ENCODE data around the gene CROCC2.

Gene CROCC2

DNA sequence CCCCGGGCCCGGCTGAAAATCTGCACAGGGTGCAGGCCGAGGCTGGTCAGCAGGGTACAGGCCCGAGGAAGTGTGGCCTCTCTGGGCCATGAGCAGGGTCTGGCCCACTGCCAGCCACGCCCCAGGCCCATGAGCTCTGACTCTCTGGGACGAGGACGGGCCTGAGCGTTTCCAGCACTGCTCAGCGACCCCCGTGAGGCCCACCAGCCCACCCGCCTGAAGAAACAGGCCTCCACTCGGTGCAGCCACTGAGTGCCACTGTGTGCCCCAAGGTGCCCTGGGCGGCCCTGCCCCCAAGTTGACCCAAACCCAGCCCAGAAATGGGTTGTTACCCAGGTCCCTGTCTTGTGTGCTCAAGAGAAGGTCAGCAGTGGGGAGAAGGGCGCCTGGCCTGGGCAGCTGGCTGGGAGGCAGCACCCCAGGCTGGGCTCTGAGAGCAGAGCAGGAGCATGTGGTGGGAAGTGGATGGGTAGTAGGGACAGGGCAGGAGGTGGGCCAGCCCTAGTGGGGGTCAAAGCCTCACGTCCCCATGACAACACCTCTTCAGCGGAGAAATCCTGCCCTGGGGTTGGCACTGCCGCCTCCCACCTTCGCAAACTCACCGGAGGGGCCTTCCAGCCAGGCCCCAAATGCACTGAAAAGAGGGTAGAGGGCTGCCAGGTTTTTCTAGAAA is 90.2 kb downstream of the CROCC2 start:
- TF ChIP-seq, protein P1, sequence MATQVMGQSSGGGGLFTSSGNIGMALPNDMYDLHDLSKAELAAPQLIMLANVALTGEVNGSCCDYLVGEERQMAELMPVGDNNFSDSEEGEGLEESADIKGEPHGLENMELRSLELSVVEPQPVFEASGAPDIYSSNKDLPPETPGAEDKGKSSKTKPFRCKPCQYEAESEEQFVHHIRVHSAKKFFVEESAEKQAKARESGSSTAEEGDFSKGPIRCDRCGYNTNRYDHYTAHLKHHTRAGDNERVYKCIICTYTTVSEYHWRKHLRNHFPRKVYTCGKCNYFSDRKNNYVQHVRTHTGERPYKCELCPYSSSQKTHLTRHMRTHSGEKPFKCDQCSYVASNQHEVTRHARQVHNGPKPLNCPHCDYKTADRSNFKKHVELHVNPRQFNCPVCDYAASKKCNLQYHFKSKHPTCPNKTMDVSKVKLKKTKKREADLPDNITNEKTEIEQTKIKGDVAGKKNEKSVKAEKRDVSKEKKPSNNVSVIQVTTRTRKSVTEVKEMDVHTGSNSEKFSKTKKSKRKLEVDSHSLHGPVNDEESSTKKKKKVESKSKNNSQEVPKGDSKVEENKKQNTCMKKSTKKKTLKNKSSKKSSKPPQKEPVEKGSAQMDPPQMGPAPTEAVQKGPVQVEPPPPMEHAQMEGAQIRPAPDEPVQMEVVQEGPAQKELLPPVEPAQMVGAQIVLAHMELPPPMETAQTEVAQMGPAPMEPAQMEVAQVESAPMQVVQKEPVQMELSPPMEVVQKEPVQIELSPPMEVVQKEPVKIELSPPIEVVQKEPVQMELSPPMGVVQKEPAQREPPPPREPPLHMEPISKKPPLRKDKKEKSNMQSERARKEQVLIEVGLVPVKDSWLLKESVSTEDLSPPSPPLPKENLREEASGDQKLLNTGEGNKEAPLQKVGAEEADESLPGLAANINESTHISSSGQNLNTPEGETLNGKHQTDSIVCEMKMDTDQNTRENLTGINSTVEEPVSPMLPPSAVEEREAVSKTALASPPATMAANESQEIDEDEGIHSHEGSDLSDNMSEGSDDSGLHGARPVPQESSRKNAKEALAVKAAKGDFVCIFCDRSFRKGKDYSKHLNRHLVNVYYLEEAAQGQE (IDR thresholded peaks at IDR 0.05; ENCODE audit: insufficient replicate concordance, low read depth) = no peak
- TF ChIP-seq GABPA (IDR thresholded peaks at IDR 0.05; ENCODE audit: low read depth) (no peak), SPI1 (IDR thresholded peaks at IDR 0.05; ENCODE audit: borderline replicate concordance, low read depth) (no peak), POLR2AphosphoS5 (IDR thresholded peaks at IDR 0.05; ENCODE audit: low read depth) (no peak)
- TF ChIP-seq, protein P2, sequence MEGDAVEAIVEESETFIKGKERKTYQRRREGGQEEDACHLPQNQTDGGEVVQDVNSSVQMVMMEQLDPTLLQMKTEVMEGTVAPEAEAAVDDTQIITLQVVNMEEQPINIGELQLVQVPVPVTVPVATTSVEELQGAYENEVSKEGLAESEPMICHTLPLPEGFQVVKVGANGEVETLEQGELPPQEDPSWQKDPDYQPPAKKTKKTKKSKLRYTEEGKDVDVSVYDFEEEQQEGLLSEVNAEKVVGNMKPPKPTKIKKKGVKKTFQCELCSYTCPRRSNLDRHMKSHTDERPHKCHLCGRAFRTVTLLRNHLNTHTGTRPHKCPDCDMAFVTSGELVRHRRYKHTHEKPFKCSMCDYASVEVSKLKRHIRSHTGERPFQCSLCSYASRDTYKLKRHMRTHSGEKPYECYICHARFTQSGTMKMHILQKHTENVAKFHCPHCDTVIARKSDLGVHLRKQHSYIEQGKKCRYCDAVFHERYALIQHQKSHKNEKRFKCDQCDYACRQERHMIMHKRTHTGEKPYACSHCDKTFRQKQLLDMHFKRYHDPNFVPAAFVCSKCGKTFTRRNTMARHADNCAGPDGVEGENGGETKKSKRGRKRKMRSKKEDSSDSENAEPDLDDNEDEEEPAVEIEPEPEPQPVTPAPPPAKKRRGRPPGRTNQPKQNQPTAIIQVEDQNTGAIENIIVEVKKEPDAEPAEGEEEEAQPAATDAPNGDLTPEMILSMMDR (IDR thresholded peaks at IDR 0.05; ENCODE audit: insufficient read depth, low read length) = no peak
- peaks cover 21% of the 10 kb centered on the region for H3K27me3 ChIP-seq (ENCODE audit: insufficient read depth, poor library complexity, severe bottlenecking)
- DNase-seq (ENCODE audit: low read depth in 1 of 2, low spot score in 1 of 2) = no peak
- no peak overlapping the region for H3K4me3 ChIP-seq (replicated peaks; ENCODE audit: insufficient read depth, low read length)
- no peak overlapping the region for H3K27ac ChIP-seq (replicated peaks)

DNA sequence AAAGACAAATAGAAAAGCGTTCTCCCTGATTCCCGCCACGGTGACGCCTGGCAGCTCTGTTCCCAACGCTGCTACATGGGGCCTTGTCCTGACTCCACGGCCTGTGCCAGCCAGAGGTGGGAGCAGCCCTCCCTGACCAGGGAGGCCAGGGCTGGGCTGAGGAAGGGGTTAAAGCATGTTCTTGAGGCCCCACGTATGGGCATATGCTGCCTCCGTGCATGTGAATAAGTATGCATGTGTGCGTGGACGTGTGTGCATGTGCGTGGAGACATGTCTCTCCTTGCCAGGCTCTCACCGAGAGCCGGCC is 90.7 kb downstream of the CROCC2 start:
- TF ChIP-seq, protein P2 (IDR thresholded peaks at IDR 0.05; ENCODE audit: insufficient read depth, low read length) = no peak
- TF ChIP-seq, protein P1 (IDR thresholded peaks at IDR 0.05; ENCODE audit: insufficient replicate concordance, low read depth) = no peak
- TF ChIP-seq SPI1 (IDR thresholded peaks at IDR 0.05; ENCODE audit: borderline replicate concordance, low read depth) (no peak), POLR2AphosphoS5 (IDR thresholded peaks at IDR 0.05; ENCODE audit: low read depth) (no peak), GABPA (IDR thresholded peaks at IDR 0.05; ENCODE audit: low read depth) (no peak)
- DNase-seq (ENCODE audit: low read depth in 1 of 2, low spot score in 1 of 2) = no peak
- no peak overlapping the region for H3K4me3 ChIP-seq (replicated peaks; ENCODE audit: insufficient read depth, low read length)
- H3K27ac ChIP-seq (replicated peaks) = no peak overlapping the region
- H3K27me3 ChIP-seq (ENCODE audit: insufficient read depth, poor library complexity, severe bottlenecking) = peaks cover 23% of the 10 kb centered on the region

DNA sequence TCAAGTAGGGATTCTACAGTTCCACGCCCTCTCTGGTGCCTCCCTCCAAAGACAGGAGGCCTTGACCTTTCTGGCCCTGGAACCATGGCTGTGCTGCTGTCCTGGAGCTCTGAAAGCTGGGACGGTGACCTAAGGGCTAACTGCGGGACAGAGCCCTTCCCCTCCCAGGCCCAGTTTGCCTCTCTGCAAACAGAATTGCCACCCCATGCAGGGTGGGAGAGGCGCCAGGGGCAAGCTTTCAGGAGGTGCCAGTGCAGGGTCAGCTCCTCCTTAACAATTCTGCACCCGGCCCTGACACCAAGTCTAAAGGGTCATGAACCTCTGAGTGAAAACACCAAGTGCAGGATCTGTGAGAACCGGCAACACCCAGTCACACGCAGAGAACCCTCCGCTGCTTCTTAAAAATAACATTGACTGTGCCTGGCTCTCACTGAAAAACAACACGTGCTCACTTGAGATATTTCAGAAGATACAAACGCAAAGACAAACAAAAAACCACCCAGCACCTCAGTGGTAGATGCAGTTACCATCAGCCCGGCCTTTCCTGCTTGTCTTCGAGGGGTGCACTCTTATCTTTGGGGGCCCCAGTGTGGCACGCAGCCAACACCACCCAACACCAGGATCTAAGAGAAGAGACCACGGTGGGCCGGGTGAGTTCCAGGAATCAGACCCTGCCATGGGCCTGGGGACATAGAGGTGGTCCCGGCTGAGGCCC is 91.2 kb downstream of the CROCC2 start:
- TF ChIP-seq GABPA (IDR thresholded peaks at IDR 0.05; ENCODE audit: low read depth) (no peak), SPI1 (IDR thresholded peaks at IDR 0.05; ENCODE audit: borderline replicate concordance, low read depth) (no peak), POLR2AphosphoS5 (IDR thresholded peaks at IDR 0.05; ENCODE audit: low read depth) (no peak)
- TF ChIP-seq, protein P1 (IDR thresholded peaks at IDR 0.05; ENCODE audit: insufficient replicate concordance, low read depth) = no peak
- TF ChIP-seq, protein P2 (IDR thresholded peaks at IDR 0.05; ENCODE audit: insufficient read depth, low read length) = no peak
- no peak overlapping the region for H3K27ac ChIP-seq (replicated peaks)
- peaks cover 23% of the 10 kb centered on the region for H3K27me3 ChIP-seq (ENCODE audit: insufficient read depth, poor library complexity, severe bottlenecking)
- DNase-seq (ENCODE audit: low read depth in 1 of 2, low spot score in 1 of 2) = no peak
- no peak overlapping the region for H3K4me3 ChIP-seq (replicated peaks; ENCODE audit: insufficient read depth, low read length)

All from HL-60 (cell line).